Trophoblast cell (in vitro differentiated cells and primary cell): ENCODE results near the gene ZBTB7A.

Experiments used
- DNase-seq, 2 donors: peaks; one replicate each; pipeline ENCODE4 v3.0.0-alpha.2; 2016
- H2AFZ ChIP-seq: 2 replicates; pipeline ENCODE4 v1.6.1; 2013; ENCODE audit warnings: low read length, moderate library complexity, mild to moderate bottlenecking; ENCODE audit not compliant: insufficient read depth, poor library complexity
- H2AK5ac ChIP-seq: 2 replicates; pipeline ENCODE4 v1.6.1; 2013; ENCODE audit warnings: mild to moderate bottlenecking, low read length
- H2BK120ac ChIP-seq: 2 replicates; pipeline ENCODE4 v1.6.1; 2013; ENCODE audit warnings: low read length, mild to moderate bottlenecking, moderate library complexity; ENCODE audit not compliant: insufficient read depth, poor library complexity
- H2BK12ac ChIP-seq: 2 replicates; pipeline ENCODE4 v1.6.1; 2013; ENCODE audit warnings: mild to moderate bottlenecking, low read length, moderate library complexity
- H2BK5ac ChIP-seq: 2 replicates; pipeline ENCODE4 v1.6.1; 2013; ENCODE audit warnings: low read length, low read depth, moderate library complexity, mild to moderate bottlenecking; ENCODE audit not compliant: poor library complexity
- H3K14ac ChIP-seq: 2 replicates; pipeline ENCODE4 v1.6.1; 2013; ENCODE audit warnings: mild to moderate bottlenecking, low read length
- H3K18ac ChIP-seq: 2 replicates; pipeline ENCODE4 v1.6.1; 2013; ENCODE audit warnings: mild to moderate bottlenecking, low read length
- H3K23ac ChIP-seq: 2 replicates; pipeline ENCODE4 v1.6.1; 2013; ENCODE audit warnings: low read length
- H3K27ac ChIP-seq: 2 replicates; pipeline ENCODE4 v1.5.1; 2013; ENCODE audit warnings: low read depth, mild to moderate bottlenecking, inconsistent platforms, low read length, moderate library complexity
- H3K27me3 ChIP-seq: 2 replicates; pipeline ENCODE4 v1.6.1; 2013; ENCODE audit warnings: inconsistent platforms, mild to moderate bottlenecking, low read length, moderate library complexity; ENCODE audit not compliant: insufficient read depth
- H3K36me3 ChIP-seq, 2 experiments: 1 replicate in 1 of 2; 2 replicates in 1 of 2; pipeline ENCODE4 v1.6.1; 2013; ENCODE audit warnings: low read length in 2 of 2, mild to moderate bottlenecking in 2 of 2, moderate library complexity in 1 of 2; ENCODE audit not compliant: insufficient read depth in 2 of 2, control insufficient read depth in 1 of 2
- H3K4ac ChIP-seq: 2 replicates; pipeline ENCODE4 v1.6.1; 2013; ENCODE audit warnings: low read depth, mild to moderate bottlenecking, low read length, moderate library complexity
- H3K4me1 ChIP-seq, 2 experiments: 1 replicate in 1 of 2; 2 replicates in 1 of 2; pipeline ENCODE4 v1.6.1; 2013; ENCODE audit warnings: low read length in 2 of 2, mild to moderate bottlenecking in 2 of 2, moderate library complexity in 1 of 2; ENCODE audit not compliant: insufficient read depth in 2 of 2, control insufficient read depth in 1 of 2
- H3K4me2 ChIP-seq: 2 replicates; pipeline ENCODE4 v1.6.1; 2013; ENCODE audit warnings: inconsistent platforms, mild to moderate bottlenecking, low read length, moderate library complexity
- H3K4me3 ChIP-seq: 2 replicates; pipeline ENCODE4 v1.5.1; 2013; ENCODE audit warnings: mild to moderate bottlenecking, low read depth, low read length, inconsistent platforms
- H3K79me1 ChIP-seq: one replicate; pipeline ENCODE4 v1.6.1; 2013; ENCODE audit warnings: low read length
- H3K79me2 ChIP-seq: 2 replicates; pipeline ENCODE4 v1.6.1; 2013; ENCODE audit warnings: low read length, mild to moderate bottlenecking; ENCODE audit not compliant: control insufficient read depth, insufficient read depth, poor library complexity
- H3K9ac ChIP-seq: 2 replicates; pipeline ENCODE4 v1.6.1; 2013; ENCODE audit warnings: mild to moderate bottlenecking, low read length
- H3K9me3 ChIP-seq: 2 replicates; pipeline ENCODE4 v1.6.1; 2013; ENCODE audit warnings: low read depth, mild to moderate bottlenecking, control low read depth, inconsistent platforms, low read length; ENCODE audit not compliant: insufficient read depth
- H4K12ac ChIP-seq: 2 replicates; pipeline ENCODE4 v1.6.1; 2013; ENCODE audit warnings: low read depth, mild to moderate bottlenecking, low read length, moderate library complexity
- H4K8ac ChIP-seq: 2 replicates; pipeline ENCODE4 v1.6.1; 2013; ENCODE audit warnings: low read depth, mild to moderate bottlenecking, low read length, moderate library complexity
- H4K91ac ChIP-seq: one replicate; pipeline ENCODE4 v1.6.1; 2013; ENCODE audit warnings: low read depth, mild to moderate bottlenecking, low read length, moderate library complexity
- WGBS: extraction: QIAGEN DNeasy Blood & Tissue Kit; methylation state at CpG from one replicate; pipeline ENCODE4 v1.1.7; 2013; ENCODE audit warnings: missing lambda C conversion rate; ENCODE audit not compliant: insufficient read length, insufficient coverage; ENCODE audit errors: extremely low coverage; 5-methylcytosine and 5-hydroxymethylcytosine counted together

The ZBTB7A gene

GRCh38 chr19:4068047-4068966 is 1.6 kb upstream of the ZBTB7A start:
- Histone ChIP-seq H3K4me3 (no peak overlapping the region), H2BK12ac (no peak overlapping the region)
- no CpG with 5 or more reads among the region's 31 CpGs for WGBS

GRCh38 chr19:4067396-4068046 is 822 bp upstream of the ZBTB7A start:
- no peaks in the 10 kb centered on the region for H3K9me3 ChIP-seq
- H2AK5ac ChIP-seq, result no peak overlapping the region
- no peak overlapping the region for H2BK12ac ChIP-seq
- H3K36me3 ChIP-seq, result peaks cover 6% of the 10 kb centered on the region in 2 experiments
- H3K23ac ChIP-seq, result no peak overlapping the region
- peak overlapping the region; percentile 34 for H3K14ac ChIP-seq
- H3K4ac ChIP-seq, result no peak overlapping the region
- peak overlapping the region; percentile 71 for H3K18ac ChIP-seq
- peaks cover 22% of the 10 kb centered on the region for H3K79me1 ChIP-seq
- H3K4me1 ChIP-seq, result peaks cover 12 to 16% of the 10 kb centered on the region in 2 experiments
- DNase-seq, result no peak
- no CpG with 5 or more reads among the region's 58 CpGs for WGBS
- H3K79me2 ChIP-seq, result peaks cover 29% of the 10 kb centered on the region
- no peak overlapping the region for H2AFZ ChIP-seq
- no peaks in the 10 kb centered on the region for H3K27me3 ChIP-seq
- no peak overlapping the region for H3K27ac ChIP-seq
- peak overlapping the region; percentile 94 for H3K4me2 ChIP-seq
- peak overlapping the region; percentile 79 for H4K91ac ChIP-seq
- H3K9ac ChIP-seq, result peak overlapping the region; percentile 65
- peak overlapping the region; percentile 79 for H2BK120ac ChIP-seq
- peak overlapping the region; percentile 84 for H4K8ac ChIP-seq
- H2BK5ac ChIP-seq, result no peak overlapping the region
- H4K12ac ChIP-seq, result peak overlapping the region; percentile 44
- H3K4me3 ChIP-seq, result peak overlapping the region; percentile 42

More at GRCh38 chr19:4068047-4068966, 1.6 kb upstream of the ZBTB7A start:
- Histone ChIP-seq H4K91ac (peak overlapping the region; percentile 79), H2BK120ac (no peak overlapping the region), H3K9ac (no peak overlapping the region), H3K27ac (no peak overlapping the region), H3K27me3 (no peaks in the 10 kb centered on the region), H3K79me2 (peaks cover 21% of the 10 kb centered on the region), H3K79me1 (peaks cover 22% of the 10 kb centered on the region), H2AK5ac (no peak overlapping the region), H2BK5ac (no peak overlapping the region), H4K12ac (no peak overlapping the region), H3K9me3 (no peaks in the 10 kb centered on the region), H3K14ac (no peak overlapping the region), H3K23ac (no peak overlapping the region), H3K36me3 (no peaks in the 10 kb centered on the region), H3K4ac (no peak overlapping the region), H4K8ac (no peak overlapping the region), H3K18ac (no peak overlapping the region), H3K4me1 (peaks cover 4 to 8% of the 10 kb centered on the region in 2 experiments), H2AFZ (no peak overlapping the region), H3K4me2 (peak overlapping the region; percentile 94)
- no peak for DNase-seq

- H3K18ac ChIP-seq, result peak overlapping the region; percentile 92
- peaks cover 9 to 12% of the 10 kb centered on the region in 2 experiments for H3K36me3 ChIP-seq
- H3K79me2 ChIP-seq, result peaks cover 41% of the 10 kb centered on the region
- no peak overlapping the region for H3K23ac ChIP-seq
- peak overlapping the region; percentile 86 for H3K4me3 ChIP-seq
- DNase-seq, result no peak
- H3K9me3 ChIP-seq, result no peaks in the 10 kb centered on the region
- H4K12ac ChIP-seq, result peak overlapping the region; percentile 52
- peak overlapping the region; percentile 88 for H2BK5ac ChIP-seq
- peak overlapping the region; percentile 82 for H2BK120ac ChIP-seq
- H3K14ac ChIP-seq, result peak overlapping the region; percentile 94
- peaks cover 27% of the 10 kb centered on the region for H3K79me1 ChIP-seq
- H4K91ac ChIP-seq, result peak overlapping the region; percentile 97
- peak overlapping the region; percentile 84 for H4K8ac ChIP-seq
- H3K27ac ChIP-seq, result peak overlapping the region; percentile 82
- H3K4me2 ChIP-seq, result peak overlapping the region; percentile 94
- peaks cover 23 to 29% of the 10 kb centered on the region in 2 experiments for H3K4me1 ChIP-seq
- H2BK12ac ChIP-seq, result no peak overlapping the region
- no CpG with 5 or more reads among the region's 31 CpGs for WGBS
- peak overlapping the region; percentile 58 for H2AFZ ChIP-seq
- peak overlapping the region; percentile 91 for H2AK5ac ChIP-seq
- peak overlapping the region; percentile 90 for H3K9ac ChIP-seq
- peak overlapping the region; percentile 87 for H3K4ac ChIP-seq
- no peaks in the 10 kb centered on the region for H3K27me3 ChIP-seq
These were observed 508 bp downstream of the ZBTB7A start for GRCh38 chr19:4066176-4066606.

GRCh38 chr19:4065430-4066175 is 1.1 kb downstream of the ZBTB7A start:
- peaks cover 9 to 16% of the 10 kb centered on the region in 2 experiments for H3K36me3 ChIP-seq
- no peak overlapping the region for H2AFZ ChIP-seq
- no peak overlapping the region for H4K8ac ChIP-seq
- peaks cover 29% of the 10 kb centered on the region for H3K79me1 ChIP-seq
- peak; percentile 93 to 96 for DNase-seq
- no peak overlapping the region for H3K4ac ChIP-seq
- H3K4me2 ChIP-seq, result no peak overlapping the region
- H3K9me3 ChIP-seq, result no peaks in the 10 kb centered on the region
- peak overlapping the region; percentile 81 for H3K4me3 ChIP-seq
- no peak overlapping the region for H2AK5ac ChIP-seq
- H3K27ac ChIP-seq, result peak overlapping the region; percentile 82
- H3K18ac ChIP-seq, result no peak overlapping the region
- H2BK5ac ChIP-seq, result no peak overlapping the region
- no peaks in the 10 kb centered on the region for H3K27me3 ChIP-seq
- H3K79me2 ChIP-seq, result peaks cover 47% of the 10 kb centered on the region
- H2BK12ac ChIP-seq, result no peak overlapping the region
- peaks cover 25 to 34% of the 10 kb centered on the region in 2 experiments for H3K4me1 ChIP-seq
- H3K23ac ChIP-seq, result no peak overlapping the region
- H4K12ac ChIP-seq, result no peak overlapping the region
- no CpG with 5 or more reads among the region's 98 CpGs for WGBS
- H3K9ac ChIP-seq, result no peak overlapping the region
- H4K91ac ChIP-seq, result no peak overlapping the region
- no peak overlapping the region for H2BK120ac ChIP-seq
- H3K14ac ChIP-seq, result no peak overlapping the region
